Smooth muscle cell (in vitro differentiated cells): ENCODE measurements around the gene SHB. TPM values are rescaled to one million over a fixed set of nuclear protein-coding genes. Genes with fewer than 3 reads are reported as not detected.
A peak's percentile ranks its signal among the peaks of the same experiment; 100 is the strongest.

Experiments
- DNase-seq: peaks from one replicate; lab custom pipeline; 2025; ENCODE audit not compliant: unreplicated experiment; lab: John Stamatoyannopoulos, UW
- H2AFZ ChIP-seq: fragments of 200-600 bp; sonication (generic); 2 replicates; pipeline ENCODE4 v1.6.0; 2016; ENCODE audit warnings: antibody characterized with exemption, low read depth, mild to moderate bottlenecking
- H3F3A ChIP-seq: fragments of 200-600 bp; sonication (generic); 2 replicates; pipeline ENCODE4 v1.6.0; 2017; ENCODE audit warnings: antibody characterized with exemption, low read depth
- H3K27ac ChIP-seq: fragments of 200-600 bp; sonication (generic); 2 replicates; pipeline ENCODE4 v1.5.1; 2016; ENCODE audit warnings: low read depth, mild to moderate bottlenecking
- H3K27me3 ChIP-seq: fragments of 200-600 bp; sonication (generic); 2 replicates; pipeline ENCODE4 v1.6.1; 2016; ENCODE audit warnings: low read depth, mild to moderate bottlenecking
- H3K36me3 ChIP-seq: fragments of 200-600 bp; sonication (generic); 2 replicates; pipeline ENCODE4 v1.5.1; 2016; ENCODE audit warnings: low read depth
- H3K4me1 ChIP-seq: fragments of 200-600 bp; sonication (generic); 2 replicates; pipeline ENCODE4 v1.5.1; 2016; ENCODE audit warnings: low read depth
- H3K4me2 ChIP-seq: fragments of 200-600 bp; sonication (generic); 2 replicates; pipeline ENCODE4 v1.6.0; 2016; ENCODE audit warnings: mild to moderate bottlenecking
- H3K4me3 ChIP-seq: fragments of 200-600 bp; sonication (generic); 2 replicates; pipeline ENCODE4 v1.5.1; 2016; ENCODE audit warnings: mild to moderate bottlenecking
- H3K79me2 ChIP-seq: fragments of 200-600 bp; sonication (generic); 2 replicates; pipeline ENCODE4 v1.6.0; 2016; ENCODE audit warnings: low read depth, mild to moderate bottlenecking
- H3K9ac ChIP-seq: fragments of 200-600 bp; sonication (generic); 2 replicates; pipeline ENCODE4 v1.6.0; 2016; ENCODE audit warnings: low read depth
- H3K9me3 ChIP-seq: fragments of 200-600 bp; sonication (generic); replicated peaks from 2 replicates; pipeline ENCODE4 v1.5.1; 2016; ENCODE audit warnings: low read depth
- H4K20me1 ChIP-seq: fragments of 200-600 bp; sonication (generic); 2 replicates; pipeline ENCODE4 v1.6.0; 2016; ENCODE audit warnings: low read depth
- CTCF ChIP-seq: fragments of 200-600 bp; sonication (generic); IDR thresholded peaks from 2 replicates; pipeline ENCODE4 v1.5.1; 2017; ENCODE audit warnings: borderline replicate concordance, mild to moderate bottlenecking, antibody characterized with exemption; ENCODE audit not compliant: insufficient read depth, poor library complexity, severe bottlenecking
- WGBS: methylation state at CpG from one replicate; pipeline ENCODE4 v1.1.7; 2016; ENCODE audit warnings: low lambda C conversion rate; 5-methylcytosine and 5-hydroxymethylcytosine counted together
- polyA plus RNA-seq: library from polyadenylated mRNA; unstranded; fragments of >200 nt; fragmentation: Nextera tagmentation; extraction: Ambion mirVana; gene quantifications from 2 replicates; pipeline ENCODE4 v1.2.1, GENCODE V29; 2016
- total RNA-seq: library from RNA; depleted of rRNA; stranded (reverse); fragments of >200 nt; gene quantifications from 2 replicates; pipeline ENCODE4 v1.2.3, GENCODE V29; 2014

Gene SHB
- total and polyA plus RNA-seq, 2 experiments from 2014 or later, result 16.4 to 32.4 TPM

DNA sequence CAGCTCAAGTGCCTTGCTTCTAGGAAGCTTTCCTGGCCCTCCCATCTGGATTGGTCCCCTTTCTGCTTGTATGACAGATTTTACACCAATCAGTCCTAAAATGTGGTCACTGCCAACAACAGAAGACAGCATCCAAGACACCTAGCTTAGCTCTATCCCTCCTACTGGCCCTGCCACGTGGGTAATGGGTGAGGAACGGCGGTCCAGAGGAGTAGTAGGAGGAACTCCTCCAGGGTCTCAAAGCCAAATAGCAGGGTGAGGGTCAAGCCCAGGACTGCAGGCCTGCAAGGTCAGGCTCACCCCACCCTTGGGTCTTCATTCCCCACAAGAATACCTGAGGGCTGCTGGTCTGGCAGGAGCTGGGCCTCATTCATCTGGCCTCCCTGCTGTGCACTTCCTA, 108.4 kb downstream of the SHB start:
- Histone ChIP-seq H3K79me2 (peaks cover 26% of the 10 kb centered on the region), H3K27me3 (no peaks in the 10 kb centered on the region), H3K27ac (no peak overlapping the region), H3K4me1 (no peaks in the 10 kb centered on the region), H2AFZ (no peak overlapping the region), H3K9me3 (no peaks in the 10 kb centered on the region), H3K4me3 (no peak overlapping the region), H3K4me2 (no peak overlapping the region), H4K20me1 (peaks cover 19% of the 10 kb centered on the region), H3F3A (no peaks in the 10 kb centered on the region), H3K36me3 (no peaks in the 10 kb centered on the region), H3K9ac (no peak overlapping the region)
- no peak for TF ChIP-seq CTCF
- no peak for DNase-seq
- WGBS, result 98% methylated on average over 3 of the region's 3 CpGs

DNA sequence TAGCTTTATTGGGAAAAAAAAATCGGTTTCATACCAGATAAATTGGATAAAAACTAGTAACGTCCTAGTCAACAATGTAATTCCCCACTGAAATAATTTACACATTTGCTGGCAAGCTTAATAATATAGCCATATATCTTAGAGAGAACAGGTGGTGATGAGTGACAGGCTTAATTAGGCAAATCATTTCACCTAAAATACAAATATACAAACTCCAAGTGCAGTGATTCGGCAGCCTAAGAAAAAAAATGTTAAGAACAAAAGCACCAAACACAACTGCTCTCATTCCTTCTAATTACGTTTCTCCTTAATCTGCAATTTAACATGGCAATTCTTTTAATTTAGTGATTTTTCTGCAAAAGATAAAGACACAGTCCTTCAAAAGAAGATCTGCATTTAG, 109.1 kb downstream of the SHB start:
- Histone ChIP-seq H3K36me3 (no peaks in the 10 kb centered on the region), H3K9me3 (no peaks in the 10 kb centered on the region), H3K4me2 (no peak overlapping the region), H3F3A (no peaks in the 10 kb centered on the region), H3K27me3 (no peaks in the 10 kb centered on the region), H3K79me2 (peaks cover 23% of the 10 kb centered on the region), H3K9ac (no peak overlapping the region), H3K4me1 (no peaks in the 10 kb centered on the region), H3K27ac (no peak overlapping the region), H4K20me1 (peaks cover 19% of the 10 kb centered on the region), H2AFZ (no peak overlapping the region), H3K4me3 (no peak overlapping the region)
- TF ChIP-seq CTCF, result no peak
- no peak for DNase-seq
- 91% methylated on average over 4 of the region's 4 CpGs for WGBS

DNA sequence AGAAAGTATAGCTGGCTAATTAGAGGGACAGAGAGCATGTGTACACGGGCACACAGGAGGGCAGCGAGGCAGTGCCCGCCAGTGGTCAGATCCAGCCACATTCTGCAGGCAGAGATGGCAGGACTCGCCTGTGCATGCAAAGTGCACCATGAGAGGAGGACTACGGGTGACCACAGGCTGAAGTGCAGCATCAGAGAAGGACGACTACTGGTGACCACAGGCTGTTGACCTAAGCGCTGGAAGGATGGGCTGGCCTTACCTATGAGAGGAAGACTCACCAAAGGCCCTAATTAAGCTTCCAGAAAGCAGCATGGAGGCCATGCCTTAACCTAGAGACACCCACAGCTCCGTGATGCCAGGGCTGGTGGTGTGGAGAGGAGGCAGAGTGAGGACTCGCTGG, 110.9 kb downstream of the SHB start:
- peaks cover 9% of the 10 kb centered on the region for H3F3A ChIP-seq
- H3K4me3 ChIP-seq, result no peak overlapping the region
- no peak for DNase-seq
- H3K27ac ChIP-seq, result no peak overlapping the region
- H3K27me3 ChIP-seq, result no peaks in the 10 kb centered on the region
- H3K36me3 ChIP-seq, result no peaks in the 10 kb centered on the region
- TF ChIP-seq CTCF, result no peak
- H4K20me1 ChIP-seq, result peaks cover 15% of the 10 kb centered on the region
- H2AFZ ChIP-seq, result no peak overlapping the region
- H3K9ac ChIP-seq, result no peak overlapping the region
- peaks cover 5% of the 10 kb centered on the region for H3K4me1 ChIP-seq
- no peak overlapping the region for H3K4me2 ChIP-seq
- no peaks in the 10 kb centered on the region for H3K9me3 ChIP-seq
- WGBS, result 93% methylated on average over 9 of the region's 9 CpGs
- peaks cover 23% of the 10 kb centered on the region for H3K79me2 ChIP-seq

- no peak for DNase-seq
- Histone ChIP-seq H3K27me3 (no peaks in the 10 kb centered on the region), H3K9ac (no peak overlapping the region), H3K4me2 (no peak overlapping the region), H3K79me2 (peaks cover 18% of the 10 kb centered on the region), H3K4me3 (no peak overlapping the region), H3K36me3 (no peaks in the 10 kb centered on the region), H4K20me1 (peaks cover 13% of the 10 kb centered on the region), H2AFZ (no peak overlapping the region), H3K27ac (peak overlapping the region; percentile 16), H3F3A (peaks cover 12% of the 10 kb centered on the region), H3K9me3 (no peaks in the 10 kb centered on the region), H3K4me1 (peaks cover 5% of the 10 kb centered on the region)
- 80% methylated on average over 2 of the region's 2 CpGs for WGBS
- TF ChIP-seq CTCF, result no peak
These were observed 111.4 kb downstream of the SHB start for GRCh38 chr9:37957664-37957953.
